HL-60 (cell line): ENCODE results near the gene ZDHHC20.

Experiments used
- DNase-seq, 2 experiments: peaks; one replicate each; pipeline ENCODE4 v3.0.0-alpha.2; 2010 to 2020; ENCODE audit warnings: low read depth in 1 of 2, low spot score in 1 of 2
- H3K27ac ChIP-seq: fragments of 250-450 bp; sonication (Bioruptor Pico); replicated peaks from 2 replicates; pipeline ENCODE4 v1.5.1; 2020; ENCODE audit warnings: mild to moderate bottlenecking, moderate library complexity
- H3K27me3 ChIP-seq: fragments of 250-450 bp; sonication (Bioruptor Pico); 2 replicates; pipeline ENCODE4 v1.5.1; 2021; ENCODE audit warnings: mild to moderate bottlenecking, moderate library complexity; ENCODE audit not compliant: insufficient read depth, poor library complexity, severe bottlenecking
- H3K4me3 ChIP-seq: replicated peaks from 2 replicates; pipeline ENCODE4 v1.5.1; 2011; ENCODE audit warnings: mild to moderate bottlenecking, control low read depth, low read length; ENCODE audit not compliant: insufficient read depth
- GABPA ChIP-seq: IDR thresholded peaks from 2 replicates; pipeline ENCODE4 v1.6.1; 2012; ENCODE audit warnings: low read depth
- POLR2AphosphoS5 ChIP-seq: IDR thresholded peaks from 2 replicates; pipeline ENCODE4 v1.6.1; 2012; ENCODE audit warnings: low read depth
- SPI1 ChIP-seq: IDR thresholded peaks from 2 replicates; pipeline ENCODE4 v1.6.1; 2012; ENCODE audit warnings: low read depth, mild to moderate bottlenecking, borderline replicate concordance
- TF ChIP-seq, protein P1 (sequence below): IDR thresholded peaks from 2 replicates; pipeline ENCODE4 v1.6.1; 2012; ENCODE audit warnings: low read depth; ENCODE audit not compliant: insufficient replicate concordance
- TF ChIP-seq, protein P2 (sequence below): IDR thresholded peaks from one replicate; pipeline ENCODE4 v1.5.1; 2011; ENCODE audit warnings: low read length, control low read depth, inconsistent platforms; ENCODE audit not compliant: insufficient read depth

The ZDHHC20 gene

DNA sequence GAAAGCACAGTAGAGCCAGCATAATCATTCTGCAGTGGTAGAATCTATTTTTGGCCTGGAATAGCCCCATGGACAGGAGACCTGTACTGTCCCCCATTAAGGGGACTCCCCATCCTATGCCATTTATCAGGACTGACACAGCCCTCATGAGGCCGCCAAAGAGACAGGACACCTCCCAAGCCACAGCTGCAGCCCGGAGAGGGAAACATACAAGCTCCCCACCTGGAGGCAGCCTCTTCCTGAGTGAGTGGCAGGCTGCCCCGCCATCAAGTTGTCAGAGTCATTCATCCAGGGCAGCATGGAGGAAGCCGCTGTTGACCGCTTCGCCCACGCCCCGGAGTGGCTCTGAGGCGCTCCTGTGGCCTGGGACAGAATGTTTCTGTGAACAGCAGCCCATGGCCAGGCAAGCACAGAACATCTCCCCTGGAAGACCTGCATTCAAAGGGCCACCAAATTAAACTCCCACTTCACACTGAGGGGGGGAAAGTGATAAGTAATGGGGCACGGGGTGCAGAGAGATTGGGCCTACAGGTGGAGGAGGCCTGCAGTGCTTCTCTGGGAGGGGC, 111.3 kb downstream of the ZDHHC20 start:
- TF ChIP-seq POLR2AphosphoS5, result no peak
- TF ChIP-seq, protein P1, sequence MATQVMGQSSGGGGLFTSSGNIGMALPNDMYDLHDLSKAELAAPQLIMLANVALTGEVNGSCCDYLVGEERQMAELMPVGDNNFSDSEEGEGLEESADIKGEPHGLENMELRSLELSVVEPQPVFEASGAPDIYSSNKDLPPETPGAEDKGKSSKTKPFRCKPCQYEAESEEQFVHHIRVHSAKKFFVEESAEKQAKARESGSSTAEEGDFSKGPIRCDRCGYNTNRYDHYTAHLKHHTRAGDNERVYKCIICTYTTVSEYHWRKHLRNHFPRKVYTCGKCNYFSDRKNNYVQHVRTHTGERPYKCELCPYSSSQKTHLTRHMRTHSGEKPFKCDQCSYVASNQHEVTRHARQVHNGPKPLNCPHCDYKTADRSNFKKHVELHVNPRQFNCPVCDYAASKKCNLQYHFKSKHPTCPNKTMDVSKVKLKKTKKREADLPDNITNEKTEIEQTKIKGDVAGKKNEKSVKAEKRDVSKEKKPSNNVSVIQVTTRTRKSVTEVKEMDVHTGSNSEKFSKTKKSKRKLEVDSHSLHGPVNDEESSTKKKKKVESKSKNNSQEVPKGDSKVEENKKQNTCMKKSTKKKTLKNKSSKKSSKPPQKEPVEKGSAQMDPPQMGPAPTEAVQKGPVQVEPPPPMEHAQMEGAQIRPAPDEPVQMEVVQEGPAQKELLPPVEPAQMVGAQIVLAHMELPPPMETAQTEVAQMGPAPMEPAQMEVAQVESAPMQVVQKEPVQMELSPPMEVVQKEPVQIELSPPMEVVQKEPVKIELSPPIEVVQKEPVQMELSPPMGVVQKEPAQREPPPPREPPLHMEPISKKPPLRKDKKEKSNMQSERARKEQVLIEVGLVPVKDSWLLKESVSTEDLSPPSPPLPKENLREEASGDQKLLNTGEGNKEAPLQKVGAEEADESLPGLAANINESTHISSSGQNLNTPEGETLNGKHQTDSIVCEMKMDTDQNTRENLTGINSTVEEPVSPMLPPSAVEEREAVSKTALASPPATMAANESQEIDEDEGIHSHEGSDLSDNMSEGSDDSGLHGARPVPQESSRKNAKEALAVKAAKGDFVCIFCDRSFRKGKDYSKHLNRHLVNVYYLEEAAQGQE, result no peak
- TF ChIP-seq SPI1, result no peak
- TF ChIP-seq GABPA, result no peak
- H3K4me3 ChIP-seq, result no peak overlapping the region
- DNase-seq, result no peak

DNA sequence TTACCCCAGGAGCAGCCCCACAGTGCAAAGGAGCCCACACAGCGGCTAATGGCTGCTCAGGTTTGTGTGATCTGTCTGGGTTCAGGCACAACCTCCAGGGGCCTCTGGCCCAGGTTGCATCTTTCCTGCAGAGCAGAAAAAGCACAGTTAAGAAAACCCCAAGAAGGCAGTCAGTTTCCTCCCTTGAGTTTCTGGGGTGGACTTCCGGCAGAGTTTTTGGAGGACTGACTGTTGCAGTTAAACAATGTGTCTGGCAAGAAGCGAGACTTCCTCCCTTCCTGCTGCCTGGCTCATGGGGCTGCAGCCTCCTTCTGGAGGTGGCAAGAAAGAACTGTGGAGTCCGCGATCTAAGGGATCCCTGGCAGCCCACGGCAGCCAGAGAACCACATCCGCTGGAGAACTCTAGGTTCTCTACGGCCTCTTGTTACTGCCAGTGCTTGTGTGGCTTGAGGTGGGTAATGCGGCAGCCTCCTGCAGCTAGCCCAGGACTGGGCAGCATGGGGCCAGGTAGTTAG, 114.4 kb downstream of the ZDHHC20 start:
- Histone ChIP-seq H3K27ac (peak overlapping the region; percentile 89), H3K27me3 (no peaks in the 10 kb centered on the region), H3K4me3 (peak overlapping the region; percentile 27)
- peak; percentile 18 to 72 for DNase-seq
- TF ChIP-seq, protein P2, sequence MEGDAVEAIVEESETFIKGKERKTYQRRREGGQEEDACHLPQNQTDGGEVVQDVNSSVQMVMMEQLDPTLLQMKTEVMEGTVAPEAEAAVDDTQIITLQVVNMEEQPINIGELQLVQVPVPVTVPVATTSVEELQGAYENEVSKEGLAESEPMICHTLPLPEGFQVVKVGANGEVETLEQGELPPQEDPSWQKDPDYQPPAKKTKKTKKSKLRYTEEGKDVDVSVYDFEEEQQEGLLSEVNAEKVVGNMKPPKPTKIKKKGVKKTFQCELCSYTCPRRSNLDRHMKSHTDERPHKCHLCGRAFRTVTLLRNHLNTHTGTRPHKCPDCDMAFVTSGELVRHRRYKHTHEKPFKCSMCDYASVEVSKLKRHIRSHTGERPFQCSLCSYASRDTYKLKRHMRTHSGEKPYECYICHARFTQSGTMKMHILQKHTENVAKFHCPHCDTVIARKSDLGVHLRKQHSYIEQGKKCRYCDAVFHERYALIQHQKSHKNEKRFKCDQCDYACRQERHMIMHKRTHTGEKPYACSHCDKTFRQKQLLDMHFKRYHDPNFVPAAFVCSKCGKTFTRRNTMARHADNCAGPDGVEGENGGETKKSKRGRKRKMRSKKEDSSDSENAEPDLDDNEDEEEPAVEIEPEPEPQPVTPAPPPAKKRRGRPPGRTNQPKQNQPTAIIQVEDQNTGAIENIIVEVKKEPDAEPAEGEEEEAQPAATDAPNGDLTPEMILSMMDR, result no peak
- TF ChIP-seq POLR2AphosphoS5, result peak; percentile 56
- TF ChIP-seq, protein P1, result no peak
- TF ChIP-seq SPI1, result peak; percentile 81; the same call in 1 of the 2 replicates
- peak; percentile 49 for TF ChIP-seq GABPA

More for the DNA sequence above, 111.3 kb downstream of the ZDHHC20 start:
- no peaks in the 10 kb centered on the region for H3K27me3 ChIP-seq
- peak overlapping the region; percentile 61 for H3K27ac ChIP-seq

DNA sequence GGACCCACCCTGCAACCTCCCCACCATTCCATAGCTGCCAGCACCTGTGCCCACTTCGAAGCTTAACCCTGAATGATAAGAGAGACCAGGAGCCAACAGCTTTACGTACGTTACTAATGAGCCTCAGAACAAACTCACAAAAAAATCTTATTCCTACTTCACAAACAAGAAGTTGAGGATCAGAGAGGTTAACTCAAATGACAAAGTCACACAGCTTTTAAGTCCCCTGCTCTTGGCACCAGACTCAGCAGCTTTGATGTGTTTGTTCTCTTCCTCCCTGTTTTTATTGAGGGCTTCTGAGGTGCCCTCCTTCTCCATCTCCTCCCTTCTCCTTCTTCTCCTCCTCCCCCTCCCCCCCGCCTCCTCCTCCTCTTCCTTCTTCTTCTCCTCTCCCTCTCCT, 115.4 kb downstream of the ZDHHC20 start:
- H3K27me3 ChIP-seq, result no peaks in the 10 kb centered on the region
- peak overlapping the region; percentile 89 for H3K27ac ChIP-seq
- DNase-seq, result peak in 1 of 2 experiments; percentile 13
- H3K4me3 ChIP-seq, result peak overlapping the region; percentile 27; the same call in 1 of the 2 replicates
- TF ChIP-seq, protein P2, result no peak
- TF ChIP-seq SPI1 (no peak), POLR2AphosphoS5 (no peak)
- TF ChIP-seq, protein P1, result no peak
